Large intestine (tissue), 3 donors: ENCODE data around the gene SLC39A11. TPM values are rescaled to one million over a fixed set of nuclear protein-coding genes. Genes with fewer than 3 reads are reported as not detected.
A peak's percentile ranks its signal among the peaks of the same experiment; 100 is the strongest.

Source experiments
- DNase-seq, 2 donors: peaks; one replicate each; pipeline versions ENCODE4 v3.0.0 to v3.0.0-alpha.2; 2013
- H3K27ac ChIP-seq: one replicate; pipeline ENCODE4 v1.5.1; 2013; ENCODE audit warnings: low read length
- H3K27me3 ChIP-seq: 2 replicates; pipeline ENCODE4 v1.6.1; 2013; ENCODE audit warnings: low read length; ENCODE audit not compliant: control insufficient read depth, insufficient read depth
- H3K36me3 ChIP-seq: 2 replicates; pipeline ENCODE4 v1.6.1; 2013; ENCODE audit warnings: low read length; ENCODE audit not compliant: control insufficient read depth, insufficient read depth
- H3K4me1 ChIP-seq: one replicate; pipeline ENCODE4 v1.6.1; 2013; ENCODE audit warnings: low read length; ENCODE audit not compliant: control insufficient read depth, insufficient read depth
- H3K4me3 ChIP-seq: one replicate; pipeline ENCODE4 v1.5.1; 2013; ENCODE audit warnings: low read length
- H3K9me3 ChIP-seq: one replicate; pipeline ENCODE4 v1.6.1; 2013; ENCODE audit warnings: mild to moderate bottlenecking, low read depth, low read length, moderate library complexity; ENCODE audit not compliant: control insufficient read depth
- WGBS: methylation state at CpG from one replicate; pipeline ENCODE4 v1.1.5; 2013; ENCODE audit warnings: low lambda C conversion rate; ENCODE audit not compliant: insufficient coverage; 5-methylcytosine and 5-hydroxymethylcytosine counted together
- polyA plus RNA-seq: library from polyadenylated mRNA; unstranded; fragments of 120-200 nt; gene quantifications from one replicate; pipeline ENCODE4 v1.2.1, GENCODE V29; 2013

Gene SLC39A11
- polyA plus RNA-seq, 1 donor, result 46.2 TPM

- no CpG with 5 or more reads among the region's 14 CpGs for WGBS
- Histone ChIP-seq H3K36me3 (no peaks in the 10 kb centered on the region), H3K4me3 (no peak overlapping the region), H3K4me1 (peaks cover 11% of the 10 kb centered on the region), H3K9me3 (no peaks in the 10 kb centered on the region), H3K27me3 (no peaks in the 10 kb centered on the region), H3K27ac (no peak overlapping the region)
- DNase-seq, result no peak
Observed at GRCh38 chr17:72656130-72656763, 436.2 kb downstream of the SLC39A11 start.

GRCh38 chr17:72654706-72655105 is 437.8 kb downstream of the SLC39A11 start:
- peak in 1 of 2 donors; percentile 55 for DNase-seq
- H3K4me3 ChIP-seq, result no peak overlapping the region
- H3K4me1 ChIP-seq, result peaks cover 7% of the 10 kb centered on the region
- H3K27me3 ChIP-seq, result no peaks in the 10 kb centered on the region
- H3K9me3 ChIP-seq, result no peaks in the 10 kb centered on the region
- no peaks in the 10 kb centered on the region for H3K36me3 ChIP-seq
- no peak overlapping the region for H3K27ac ChIP-seq
- whole genome bisulfite sequencing, result no CpG with 5 or more reads among the region's 12 CpGs

GRCh38 chr17:72651988-72652387 is 440.5 kb downstream of the SLC39A11 start:
- no peaks in the 10 kb centered on the region for H3K9me3 ChIP-seq
- H3K27me3 ChIP-seq, result no peaks in the 10 kb centered on the region
- H3K27ac ChIP-seq, result no peak overlapping the region
- peaks cover 7% of the 10 kb centered on the region for H3K4me1 ChIP-seq
- no peak for DNase-seq
- H3K4me3 ChIP-seq, result no peak overlapping the region
- no peaks in the 10 kb centered on the region for H3K36me3 ChIP-seq

GRCh38 chr17:72648702-72649101 is 443.8 kb downstream of the SLC39A11 start:
- DNase-seq, result no peak
- Histone ChIP-seq H3K27me3 (no peaks in the 10 kb centered on the region), H3K36me3 (no peaks in the 10 kb centered on the region), H3K4me3 (no peak overlapping the region), H3K27ac (no peak overlapping the region), H3K9me3 (no peaks in the 10 kb centered on the region), H3K4me1 (no peaks in the 10 kb centered on the region)
- no CpG with 5 or more reads among the region's 11 CpGs for WGBS

GRCh38 chr17:72646176-72646575 is 446.3 kb downstream of the SLC39A11 start:
- no peak for DNase-seq
- no peak overlapping the region for H3K27ac ChIP-seq
- H3K4me1 ChIP-seq, result peaks cover 1% of the 10 kb centered on the region
- H3K27me3 ChIP-seq, result no peaks in the 10 kb centered on the region
- 67% methylated on average over 1 of the region's 2 CpGs for WGBS
- H3K36me3 ChIP-seq, result no peaks in the 10 kb centered on the region
- H3K4me3 ChIP-seq, result no peak overlapping the region
- no peaks in the 10 kb centered on the region for H3K9me3 ChIP-seq

GRCh38 chr17:72644492-72644891 is 448.0 kb downstream of the SLC39A11 start:
- Histone ChIP-seq H3K27me3 (no peaks in the 10 kb centered on the region), H3K4me3 (no peak overlapping the region), H3K9me3 (no peaks in the 10 kb centered on the region), H3K36me3 (no peaks in the 10 kb centered on the region), H3K4me1 (peaks cover 16% of the 10 kb centered on the region), H3K27ac (no peak overlapping the region)
- no CpG with 5 or more reads among the region's 4 CpGs for WGBS
- DNase-seq, result no peak

GRCh38 chr17:72643575-72644216 is 448.8 kb downstream of the SLC39A11 start:
- DNase-seq, result no peak
- WGBS, result no CpG with 5 or more reads among the region's 4 CpGs
- no peaks in the 10 kb centered on the region for H3K9me3 ChIP-seq
- H3K27me3 ChIP-seq, result no peaks in the 10 kb centered on the region
- peaks cover 19% of the 10 kb centered on the region for H3K4me1 ChIP-seq
- H3K4me3 ChIP-seq, result no peak overlapping the region
- no peaks in the 10 kb centered on the region for H3K36me3 ChIP-seq
- H3K27ac ChIP-seq, result no peak overlapping the region

- Histone ChIP-seq H3K4me1 (peaks cover 19% of the 10 kb centered on the region), H3K36me3 (no peaks in the 10 kb centered on the region), H3K9me3 (no peaks in the 10 kb centered on the region), H3K27me3 (no peaks in the 10 kb centered on the region), H3K4me3 (no peak overlapping the region), H3K27ac (no peak overlapping the region)
- no peak for DNase-seq
- WGBS, result no CpG with 5 or more reads among the region's 7 CpGs
Observed at GRCh38 chr17:72642720-72643119, 449.8 kb downstream of the SLC39A11 start.

GRCh38 chr17:72640415-72641165 is 451.9 kb downstream of the SLC39A11 start:
- Histone ChIP-seq H3K4me1 (peaks cover 19% of the 10 kb centered on the region), H3K36me3 (no peaks in the 10 kb centered on the region), H3K27me3 (no peaks in the 10 kb centered on the region), H3K9me3 (no peaks in the 10 kb centered on the region), H3K4me3 (peak overlapping the region; percentile 9), H3K27ac (peak overlapping the region; percentile 37)
- WGBS, result no CpG with 5 or more reads among the region's 61 CpGs
- peak; percentile 79 to 95 for DNase-seq

- no peaks in the 10 kb centered on the region for H3K27me3 ChIP-seq
Observed at GRCh38 chr17:72639711-72640110, 452.8 kb downstream of the SLC39A11 start.

More at GRCh38 chr17:72639711-72640110, 452.8 kb downstream of the SLC39A11 start:
- no CpG with 5 or more reads among the region's 7 CpGs for WGBS
- Histone ChIP-seq H3K36me3 (no peaks in the 10 kb centered on the region), H3K4me3 (no peak overlapping the region), H3K4me1 (peaks cover 23% of the 10 kb centered on the region), H3K27ac (peak overlapping the region; percentile 37), H3K9me3 (no peaks in the 10 kb centered on the region)
- no peak for DNase-seq
